GM18519 (cell line): Measurements from ENCODE around the gene CIB1.

Experiments
- ATAC-seq: cut with Tn5 transposase; IDR thresholded peaks from one replicate; pipeline ENCODE4 v1.9.1; 2021; ENCODE audit warnings: mild to moderate bottlenecking, moderate library complexity; ENCODE audit not compliant: unreplicated experiment, low FRiP score

Gene CIB1

GRCh38 chr15:90219421-90220141, 14.2 kb downstream of the CIB1 start:
- ATAC-seq = no peak

- ATAC-seq = no peak
Observed at GRCh38 chr15:90217671-90218394, 15.9 kb downstream of the CIB1 start.

- ATAC-seq = no peak
Observed at GRCh38 chr15:90214553-90215196, 19.1 kb downstream of the CIB1 start.

GRCh38 chr15:90213818-90214204, 19.9 kb downstream of the CIB1 start:
- ATAC-seq = no peak

- ATAC-seq = no peak
Observed at GRCh38 chr15:90213122-90213817, 20.5 kb downstream of the CIB1 start.

- no peak for ATAC-seq
Observed at GRCh38 chr15:90212221-90213098, 21.3 kb downstream of the CIB1 start.

- ATAC-seq = no peak
Observed at GRCh38 chr15:90211440-90212143, 22.1 kb downstream of the CIB1 start.

- ATAC-seq = no peak
Observed at GRCh38 chr15:90211009-90211408, 22.7 kb downstream of the CIB1 start.

- ATAC-seq = no peak
Observed at GRCh38 chr15:90210593-90210992, 23.1 kb downstream of the CIB1 start.

- no peak for ATAC-seq
Observed at GRCh38 chr15:90209591-90209990, 24.1 kb downstream of the CIB1 start.

GRCh38 chr15:90208356-90208755, 25.4 kb downstream of the CIB1 start:
- ATAC-seq = no peak

- ATAC-seq = no peak
Observed at GRCh38 chr15:90207252-90207651, 26.5 kb downstream of the CIB1 start.

- no peak for ATAC-seq
Observed at GRCh38 chr15:90205886-90206285, 27.9 kb downstream of the CIB1 start.

GRCh38 chr15:90205050-90205848, 28.5 kb downstream of the CIB1 start:
- no peak for ATAC-seq

GRCh38 chr15:90203922-90204321, 29.8 kb downstream of the CIB1 start:
- no peak for ATAC-seq

- no peak for ATAC-seq
Observed at GRCh38 chr15:90203473-90203872, 30.3 kb downstream of the CIB1 start.

- no peak for ATAC-seq
Observed at GRCh38 chr15:90202929-90203328, 30.8 kb downstream of the CIB1 start.

GRCh38 chr15:90201944-90202375, 31.8 kb downstream of the CIB1 start:
- ATAC-seq = no peak
